Activated CD4-positive, alpha-beta T cell treated with anti-CD3 and anti-CD28 coated beads, Interleukin-2, amount 10 ng/mL, durations not matched to agents 24 days and 14 days (primary cell): ENCODE data around the gene RNF217. TPM values are rescaled to one million over a fixed set of nuclear protein-coding genes. Genes with fewer than 3 reads are reported as not detected.
"Not testable (repeated sequence)": the region's sequence is repeated elsewhere in the genome, so short reads cannot be mapped to it uniquely, and the experiment has no call there.

Experiments used
- DNase-seq: peaks from one replicate; pipeline ENCODE4 v3.0.0; 2022
- H3K27ac Mint-ChIP-seq: one replicate; pipeline ENCODE4 v1.8.0; 2022; ENCODE audit warnings: mild to moderate bottlenecking, mixed read lengths
- H3K27me3 Mint-ChIP-seq: one replicate; pipeline ENCODE4 v1.8.0; 2022; ENCODE audit warnings: mixed read lengths
- H3K36me3 Mint-ChIP-seq: one replicate; pipeline ENCODE4 v1.8.0; 2022; ENCODE audit warnings: low read depth, mild to moderate bottlenecking, mixed read lengths
- H3K4me1 Mint-ChIP-seq: one replicate; pipeline ENCODE4 v1.8.0; 2021; ENCODE audit warnings: mixed read lengths
- H3K4me3 Mint-ChIP-seq: one replicate; pipeline ENCODE4 v1.8.0; 2022; ENCODE audit warnings: mild to moderate bottlenecking, moderate library complexity, mixed read lengths
- H3K9me3 Mint-ChIP-seq: one replicate; pipeline ENCODE4 v1.8.0; 2021; ENCODE audit warnings: mixed read lengths
- intact Hi-C: fragments of 100-400 bp; cut with micrococcal nuclease; formaldehyde crosslinking; loops from one replicate; pipeline ENCODE4 v1.15.1; 2023
- total RNA-seq: library from RNA; stranded (reverse); gene quantifications from 2 replicates; pipeline ENCODE4 v1.2.3, GENCODE V29; 2022

Gene RNF217
- total RNA-seq, 1 donor from 2014 or later, result 0.72 TPM

- no peak for DNase-seq
- H3K9me3 Mint-ChIP-seq, result peaks cover 7% of the 10 kb centered on the region
Observed at GRCh38 chr6:125025164-125025854, 63.1 kb downstream of the RNF217 start.

GRCh38 chr6:125027287-125027686, 65.0 kb downstream of the RNF217 start:
- Mint-ChIP-seq H3K27me3 (peaks cover 5% of the 10 kb centered on the region), H3K36me3 (no peaks in the 10 kb centered on the region), H3K4me3 (no peak overlapping the region), H3K27ac (no peak overlapping the region), H3K4me1 (no peaks in the 10 kb centered on the region), H3K9me3 (peaks cover 7% of the 10 kb centered on the region)
- DNase-seq, result no peak
- intact Hi-C loops, result no loop called here

More at GRCh38 chr6:125025164-125025854, 63.1 kb downstream of the RNF217 start:
- Mint-ChIP-seq H3K27ac (no peak overlapping the region), H3K27me3 (peaks cover 5% of the 10 kb centered on the region), H3K36me3 (no peaks in the 10 kb centered on the region), H3K4me1 (no peaks in the 10 kb centered on the region), H3K4me3 (no peak overlapping the region)
- intact Hi-C loops, result no loop called here

GRCh38 chr6:125030969-125031368, 68.7 kb downstream of the RNF217 start:
- Mint-ChIP-seq H3K4me1 (no peaks in the 10 kb centered on the region), H3K9me3 (peaks cover 7% of the 10 kb centered on the region), H3K4me3 (no peak overlapping the region), H3K36me3 (no peaks in the 10 kb centered on the region), H3K27ac (no peak overlapping the region), H3K27me3 (peaks cover 3% of the 10 kb centered on the region)
- intact Hi-C loops, result no loop called here
- DNase-seq, result no peak

GRCh38 chr6:125031385-125031784, 69.1 kb downstream of the RNF217 start:
- Mint-ChIP-seq H3K4me1 (no peaks in the 10 kb centered on the region), H3K36me3 (no peaks in the 10 kb centered on the region), H3K4me3 (no peak overlapping the region), H3K27me3 (peaks cover 3% of the 10 kb centered on the region), H3K9me3 (peaks cover 7% of the 10 kb centered on the region), H3K27ac (no peak overlapping the region)
- no peak for DNase-seq
- intact Hi-C loops, result no loop called here

- H3K27me3 Mint-ChIP-seq, H3K4me1 Mint-ChIP-seq, H3K36me3 Mint-ChIP-seq, intact Hi-C loops, H3K27ac Mint-ChIP-seq, H3K9me3 Mint-ChIP-seq, DNase-seq, H3K4me3 Mint-ChIP-seq: not testable (repeated sequence)
Observed at GRCh38 chr6:125034929-125035328, 72.7 kb downstream of the RNF217 start.

- H3K4me3 Mint-ChIP-seq, H3K9me3 Mint-ChIP-seq, H3K27ac Mint-ChIP-seq, H3K27me3 Mint-ChIP-seq, DNase-seq, H3K36me3 Mint-ChIP-seq, H3K4me1 Mint-ChIP-seq, intact Hi-C loops: not testable (repeated sequence)
Observed at GRCh38 chr6:125036486-125036885, 74.2 kb downstream of the RNF217 start.

- Mint-ChIP-seq H3K27ac (no peak overlapping the region), H3K36me3 (no peaks in the 10 kb centered on the region), H3K9me3 (peaks cover 7% of the 10 kb centered on the region), H3K4me1 (no peaks in the 10 kb centered on the region), H3K27me3 (no peaks in the 10 kb centered on the region), H3K4me3 (no peak overlapping the region)
- DNase-seq, result no peak
- intact Hi-C loops, result no loop called here
Observed at GRCh38 chr6:125037827-125038226, 75.6 kb downstream of the RNF217 start.

GRCh38 chr6:125038925-125039324, 76.7 kb downstream of the RNF217 start:
- Mint-ChIP-seq H3K27ac (no peak overlapping the region), H3K4me1 (no peaks in the 10 kb centered on the region), H3K36me3 (no peaks in the 10 kb centered on the region), H3K27me3 (no peaks in the 10 kb centered on the region), H3K4me3 (no peak overlapping the region), H3K9me3 (peaks cover 7% of the 10 kb centered on the region)
- intact Hi-C loops, result no loop called here
- DNase-seq, result no peak

- intact Hi-C loops, result no loop called here
Observed at GRCh38 chr6:125041740-125042459, 79.7 kb downstream of the RNF217 start.

GRCh38 chr6:125044066-125044465, 81.8 kb downstream of the RNF217 start:
- H3K4me1 Mint-ChIP-seq, result no peaks in the 10 kb centered on the region
- intact Hi-C loops, result no loop called here
- no peaks in the 10 kb centered on the region for H3K27me3 Mint-ChIP-seq
- no peak for DNase-seq
- H3K9me3 Mint-ChIP-seq, result no peaks in the 10 kb centered on the region
- H3K36me3 Mint-ChIP-seq, result no peaks in the 10 kb centered on the region
- no peak overlapping the region for H3K27ac Mint-ChIP-seq
- no peak overlapping the region for H3K4me3 Mint-ChIP-seq

More at GRCh38 chr6:125041740-125042459, 79.7 kb downstream of the RNF217 start:
- H3K36me3 Mint-ChIP-seq, result no peaks in the 10 kb centered on the region
- no peaks in the 10 kb centered on the region for H3K4me1 Mint-ChIP-seq
- H3K27me3 Mint-ChIP-seq, result no peaks in the 10 kb centered on the region
- H3K27ac Mint-ChIP-seq, result no peak overlapping the region
- DNase-seq, result no peak
- no peak overlapping the region for H3K4me3 Mint-ChIP-seq
- H3K9me3 Mint-ChIP-seq, result peaks cover 7% of the 10 kb centered on the region

GRCh38 chr6:125044667-125045066, 82.4 kb downstream of the RNF217 start:
- Mint-ChIP-seq H3K27ac (no peak overlapping the region), H3K9me3 (no peaks in the 10 kb centered on the region), H3K36me3 (no peaks in the 10 kb centered on the region), H3K4me1 (no peaks in the 10 kb centered on the region), H3K27me3 (peaks cover 2% of the 10 kb centered on the region), H3K4me3 (no peak overlapping the region)
- DNase-seq, result no peak
- intact Hi-C loops, result no loop called here

GRCh38 chr6:125046107-125046925, 84.1 kb downstream of the RNF217 start:
- intact Hi-C loops, result no loop called here

GRCh38 chr6:125048274-125048673, 86.0 kb downstream of the RNF217 start:
- no peak for DNase-seq
- H3K4me3 Mint-ChIP-seq, result no peak overlapping the region
- intact Hi-C loops, result no loop called here
- no peaks in the 10 kb centered on the region for H3K4me1 Mint-ChIP-seq
- no peak overlapping the region for H3K27ac Mint-ChIP-seq
- H3K36me3 Mint-ChIP-seq, result no peaks in the 10 kb centered on the region
- peaks cover 2% of the 10 kb centered on the region for H3K27me3 Mint-ChIP-seq
- H3K9me3 Mint-ChIP-seq, result no peaks in the 10 kb centered on the region

More at GRCh38 chr6:125046107-125046925, 84.1 kb downstream of the RNF217 start:
- no peaks in the 10 kb centered on the region for H3K36me3 Mint-ChIP-seq
- H3K27me3 Mint-ChIP-seq, result peaks cover 2% of the 10 kb centered on the region
- no peak overlapping the region for H3K27ac Mint-ChIP-seq
- DNase-seq, result no peak
- no peak overlapping the region for H3K4me3 Mint-ChIP-seq
- no peaks in the 10 kb centered on the region for H3K4me1 Mint-ChIP-seq
- no peaks in the 10 kb centered on the region for H3K9me3 Mint-ChIP-seq
